Fibroblast of lung (primary cell): ENCODE results near the gene SYNJ2. TPM values are rescaled to one million over a fixed set of nuclear protein-coding genes. Genes with fewer than 3 reads are reported as not detected.

Experiments used
- DNase-seq, 2 donors: peaks; one replicate each; pipeline versions ENCODE4 v3.0.0 to v3.0.0-alpha.2; 2010; ENCODE audit warnings: low read depth in 2 of 2
- H2AFZ ChIP-seq: 2 replicates; pipeline ENCODE4 v1.5.1; 2012; ENCODE audit warnings: low read length, control low read depth, inconsistent platforms
- H3K27ac ChIP-seq: 2 replicates; pipeline ENCODE4 v1.5.1; 2011; ENCODE audit warnings: low read length, control low read depth; ENCODE audit not compliant: insufficient read depth
- H3K27me3 ChIP-seq: 2 replicates; pipeline ENCODE4 v1.5.1; 2011; ENCODE audit warnings: mild to moderate bottlenecking, low read length; ENCODE audit not compliant: control insufficient read depth, insufficient read depth
- H3K36me3 ChIP-seq: 2 replicates; pipeline ENCODE4 v1.5.1; 2011; ENCODE audit warnings: low read length; ENCODE audit not compliant: control insufficient read depth, insufficient read depth
- H3K4me1 ChIP-seq: 2 replicates; pipeline ENCODE4 v1.5.1; 2011; ENCODE audit warnings: low read length; ENCODE audit not compliant: control insufficient read depth, insufficient read depth; ENCODE audit errors: extremely low read depth
- H3K4me2 ChIP-seq: 2 replicates; pipeline ENCODE4 v1.5.1; 2011; ENCODE audit warnings: low read length, control low read depth; ENCODE audit not compliant: insufficient read depth; ENCODE audit errors: extremely low read depth
- H3K4me3 ChIP-seq, 4 experiments: fragments of 200-600 bp in 1 of 4; sonication (generic) in 1 of 4; replicated peaks in 1 of 4; 2 replicates each; pipeline ENCODE4 v1.5.1; 2011 to 2016; ENCODE audit warnings: low read length in 4 of 4, low read depth in 3 of 4, mild to moderate bottlenecking in 3 of 4, control low read depth in 2 of 4, inconsistent platforms in 1 of 4, mixed read lengths in 1 of 4; ENCODE audit not compliant: insufficient read depth in 1 of 4; ENCODE audit errors: control extremely low read depth in 1 of 4
- H3K79me2 ChIP-seq: 2 replicates; pipeline ENCODE4 v1.5.1; 2012; ENCODE audit warnings: mild to moderate bottlenecking, low read length, inconsistent platforms; ENCODE audit not compliant: control insufficient read depth, insufficient read depth
- H3K9ac ChIP-seq: 2 replicates; pipeline ENCODE4 v1.5.1; 2011; ENCODE audit warnings: mild to moderate bottlenecking, low read length, control low read depth; ENCODE audit not compliant: insufficient read depth
- H3K9me3 ChIP-seq: 2 replicates; pipeline ENCODE4 v1.5.1; 2012; ENCODE audit warnings: low read depth, low read length; ENCODE audit not compliant: control insufficient read depth, insufficient read depth
- H4K20me1 ChIP-seq: 2 replicates; pipeline ENCODE4 v1.5.1; 2011; ENCODE audit warnings: low read length; ENCODE audit not compliant: control insufficient read depth, insufficient read depth; ENCODE audit errors: extremely low read depth
- EZH2 ChIP-seq: IDR thresholded peaks from 2 replicates; pipeline ENCODE4 v1.5.1; 2012; ENCODE audit warnings: low read length, control low read depth, mild to moderate bottlenecking; ENCODE audit errors: missing control alignments
- polyA plus RNA-seq, 2 donors: library from polyadenylated mRNA; depleted of rRNA in 1 of 2; stranded (reverse) in 1 of 2; unstranded in 1 of 2; fragments of >200 nt; gene quantifications; 2 replicates each; pipeline ENCODE4 v1.2.1, GENCODE V29; 2011 to 2012; ENCODE audit warnings: missing spikeins in 1 of 2
- total RNA-seq: library from RNA; depleted of rRNA; stranded (reverse); fragments of >200 nt; gene quantifications from 2 replicates; pipeline ENCODE4 v1.2.1, GENCODE V29; 2014
- TF ChIP-seq, protein P1 (sequence below), 2 donors: IDR thresholded peaks in 1 of 2; conservative IDR thresholded peaks in 1 of 2; 1 replicate in 1 of 2; 2 replicates in 1 of 2; pipeline ENCODE4 v1.5.1; 2011 to 2012; ENCODE audit warnings: low read length in 2 of 2, control low read depth in 1 of 2, inconsistent platforms in 1 of 2, low read depth in 1 of 2, mild to moderate bottlenecking in 1 of 2

The SYNJ2 gene
- total and polyA plus RNA-seq, 2 donors (not counting 1 experiment from before 2014, with no cell fraction given): 23.5 to 57.3 TPM

DNA sequence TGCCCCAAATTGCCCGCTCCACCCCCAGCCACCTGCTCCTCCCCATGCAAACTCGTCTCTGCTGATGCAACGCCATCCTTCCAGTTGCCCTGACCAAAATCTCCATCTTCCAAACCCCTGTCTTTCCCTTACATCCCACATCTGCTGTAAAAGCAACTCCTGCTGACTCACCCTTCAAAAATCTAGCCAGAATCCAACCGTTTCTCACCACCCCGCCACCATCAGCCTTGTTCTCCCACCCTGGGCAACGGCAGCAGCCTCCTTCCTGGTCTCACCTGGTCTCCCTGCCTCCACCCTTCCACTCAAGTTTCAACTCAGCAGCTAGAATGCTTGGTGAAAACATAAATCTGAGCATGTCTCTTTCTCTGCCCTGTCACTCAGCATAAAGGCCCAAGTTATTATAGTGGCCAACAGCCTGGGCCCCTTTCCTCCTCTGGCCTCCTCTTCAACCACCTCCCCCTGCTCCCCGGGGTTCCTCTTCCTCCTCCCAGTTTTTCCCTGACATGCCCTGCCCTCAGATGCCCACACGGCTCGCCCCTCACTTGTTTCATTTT lies 7.2 kb upstream of the SYNJ2 start:
- Histone ChIP-seq H3K9ac (no peak overlapping the region), H3K36me3 (no peaks in the 10 kb centered on the region), H3K27me3 (no peaks in the 10 kb centered on the region), H3K79me2 (no peaks in the 10 kb centered on the region), H3K4me1 (peaks cover 4% of the 10 kb centered on the region), H3K27ac (no peak overlapping the region), H3K4me3 (no peak overlapping the region), H4K20me1 (no peaks in the 10 kb centered on the region), H3K9me3 (no peaks in the 10 kb centered on the region), H3K4me2 (no peak overlapping the region), H2AFZ (no peak overlapping the region)
- DNase-seq: peak; percentile 60 to 73
- TF ChIP-seq, protein P1, sequence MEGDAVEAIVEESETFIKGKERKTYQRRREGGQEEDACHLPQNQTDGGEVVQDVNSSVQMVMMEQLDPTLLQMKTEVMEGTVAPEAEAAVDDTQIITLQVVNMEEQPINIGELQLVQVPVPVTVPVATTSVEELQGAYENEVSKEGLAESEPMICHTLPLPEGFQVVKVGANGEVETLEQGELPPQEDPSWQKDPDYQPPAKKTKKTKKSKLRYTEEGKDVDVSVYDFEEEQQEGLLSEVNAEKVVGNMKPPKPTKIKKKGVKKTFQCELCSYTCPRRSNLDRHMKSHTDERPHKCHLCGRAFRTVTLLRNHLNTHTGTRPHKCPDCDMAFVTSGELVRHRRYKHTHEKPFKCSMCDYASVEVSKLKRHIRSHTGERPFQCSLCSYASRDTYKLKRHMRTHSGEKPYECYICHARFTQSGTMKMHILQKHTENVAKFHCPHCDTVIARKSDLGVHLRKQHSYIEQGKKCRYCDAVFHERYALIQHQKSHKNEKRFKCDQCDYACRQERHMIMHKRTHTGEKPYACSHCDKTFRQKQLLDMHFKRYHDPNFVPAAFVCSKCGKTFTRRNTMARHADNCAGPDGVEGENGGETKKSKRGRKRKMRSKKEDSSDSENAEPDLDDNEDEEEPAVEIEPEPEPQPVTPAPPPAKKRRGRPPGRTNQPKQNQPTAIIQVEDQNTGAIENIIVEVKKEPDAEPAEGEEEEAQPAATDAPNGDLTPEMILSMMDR (conservative IDR thresholded peaks at IDR 0.05 in 1 of 2, IDR thresholded peaks at IDR 0.05 in 1 of 2; ENCODE audit: low read depth in 1 of 2, low read length in 2 of 2): no peak
- no peak for TF ChIP-seq EZH2

DNA sequence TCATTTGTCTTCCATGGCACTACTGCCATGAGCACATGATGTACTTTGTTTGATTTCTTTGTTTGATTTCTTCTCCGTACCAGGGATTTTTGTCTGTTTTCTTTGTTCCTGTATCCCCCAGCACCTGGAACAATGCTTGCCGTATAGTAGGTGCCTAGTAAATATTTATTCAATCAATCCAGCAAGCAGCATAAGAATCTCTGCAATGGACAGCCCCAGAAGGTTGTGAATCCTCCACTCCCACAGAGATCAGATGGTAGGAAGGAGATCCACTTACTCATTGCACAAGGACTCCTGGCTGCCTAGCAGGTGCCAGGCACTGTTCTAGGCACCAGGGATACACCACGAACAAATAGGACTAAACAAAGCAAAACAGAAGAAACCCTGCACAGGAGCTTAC lies 6.7 kb upstream of the SYNJ2 start:
- Histone ChIP-seq H3K27ac (no peak overlapping the region), H3K9ac (no peak overlapping the region)
- DNase-seq: no peak

DNA sequence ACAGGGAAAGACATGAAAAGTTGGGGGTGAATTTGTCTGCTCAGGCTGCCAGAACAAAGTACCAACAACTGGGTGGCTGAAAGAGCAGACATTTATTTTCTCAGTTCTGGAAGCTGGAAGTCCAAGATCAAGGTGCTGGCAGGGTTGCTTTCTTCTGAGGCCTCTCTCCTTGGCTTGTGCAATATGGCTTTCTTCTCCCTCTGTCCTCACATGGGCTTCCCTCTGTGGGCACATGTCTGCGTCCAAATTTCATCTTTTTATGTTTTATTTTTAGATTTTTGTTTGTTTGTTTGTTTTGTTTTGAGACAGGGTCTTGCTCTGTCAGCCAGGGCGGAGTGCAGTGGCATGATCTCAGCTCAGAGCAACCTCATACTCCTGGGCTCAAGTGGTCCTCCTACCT lies 6.2 kb upstream of the SYNJ2 start:
- no peaks in the 10 kb centered on the region for H3K27me3 ChIP-seq
- H3K36me3 ChIP-seq: no peaks in the 10 kb centered on the region
- H3K4me3 ChIP-seq: no peak overlapping the region
- H2AFZ ChIP-seq: no peak overlapping the region
- DNase-seq: no peak
- no peak overlapping the region for H3K4me2 ChIP-seq
- no peaks in the 10 kb centered on the region for H3K79me2 ChIP-seq
- H3K9ac ChIP-seq: no peak overlapping the region
- no peaks in the 10 kb centered on the region for H4K20me1 ChIP-seq
- TF ChIP-seq, protein P1 (conservative IDR thresholded peaks at IDR 0.05 in 1 of 2, IDR thresholded peaks at IDR 0.05 in 1 of 2; ENCODE audit: low read depth in 1 of 2, low read length in 2 of 2): no peak
- no peak for TF ChIP-seq EZH2
- no peaks in the 10 kb centered on the region for H3K9me3 ChIP-seq
- H3K4me1 ChIP-seq: peaks cover 4% of the 10 kb centered on the region
- H3K27ac ChIP-seq: no peak overlapping the region

More for the DNA sequence above, 6.7 kb upstream of the SYNJ2 start:
- Histone ChIP-seq H3K36me3 (no peaks in the 10 kb centered on the region), H4K20me1 (no peaks in the 10 kb centered on the region), H3K27me3 (no peaks in the 10 kb centered on the region), H3K4me3 (no peak overlapping the region), H2AFZ (no peak overlapping the region), H3K9me3 (no peaks in the 10 kb centered on the region), H3K79me2 (no peaks in the 10 kb centered on the region), H3K4me1 (peaks cover 4% of the 10 kb centered on the region), H3K4me2 (no peak overlapping the region)
- TF ChIP-seq EZH2: no peak
- TF ChIP-seq, protein P1 (conservative IDR thresholded peaks at IDR 0.05 in 1 of 2, IDR thresholded peaks at IDR 0.05 in 1 of 2; ENCODE audit: low read depth in 1 of 2, low read length in 2 of 2): no peak
